ENCODE data around the gene POU2AF2. TPM values are rescaled to one million over a fixed set of nuclear protein-coding genes. Genes with fewer than 3 reads are reported as not detected.

Gene POU2AF2
- polyA plus RNA-seq, 1 donor from 2014 or later: not detected

DNA sequence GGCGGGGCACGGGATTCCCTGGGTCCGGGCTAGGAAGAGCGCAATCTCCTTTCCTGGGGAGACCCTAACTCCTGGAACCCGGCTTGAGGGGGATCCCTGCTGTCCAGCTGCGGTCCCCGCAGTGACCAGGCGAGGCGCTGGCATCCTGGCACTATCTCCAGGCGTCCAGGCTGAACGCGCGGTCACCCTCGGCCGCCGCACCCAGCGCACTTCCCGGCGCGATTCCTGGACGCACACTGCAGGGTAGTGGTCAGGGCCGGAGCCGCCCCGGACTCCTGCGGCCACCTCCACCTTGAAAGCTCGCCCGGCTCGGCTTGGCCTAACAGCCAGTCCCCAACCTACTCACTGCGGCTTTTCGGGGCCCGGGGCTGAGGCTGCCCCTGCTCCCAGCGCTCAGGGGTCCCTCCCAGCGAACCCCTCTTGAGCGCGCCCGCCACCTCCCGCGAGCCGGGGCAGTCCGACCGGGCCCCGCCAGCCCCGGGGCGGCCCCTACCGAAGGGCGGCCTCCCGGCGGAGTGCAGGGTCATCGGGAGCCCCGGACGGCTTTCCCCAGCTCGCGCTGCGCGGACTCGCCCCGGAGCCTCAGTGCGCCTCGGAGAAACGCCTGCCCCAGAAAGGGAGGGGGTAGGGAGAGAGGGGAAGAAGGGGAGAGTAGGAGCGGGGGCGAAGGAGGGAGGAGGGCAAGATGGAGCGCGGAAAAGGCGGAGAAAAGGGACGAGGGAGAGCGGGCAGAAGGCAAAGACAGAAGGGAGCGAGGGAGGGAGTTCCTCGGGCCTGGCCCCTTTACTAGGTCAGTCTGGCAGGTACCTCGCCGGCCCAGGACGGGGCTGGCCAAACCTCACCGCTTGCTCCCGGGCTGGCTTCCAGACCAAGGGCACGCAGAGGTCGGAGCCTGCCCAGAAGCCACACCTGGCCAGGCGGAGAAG lies 53.8 kb downstream of the POU2AF2 start:
- TF ChIP-seq EP300 (conservative IDR thresholded peaks at IDR 0.05; ENCODE audit: poor library complexity, severe bottlenecking) (no peak), POLR2AphosphoS5 (IDR thresholded peaks at IDR 0.05) (no peak)
- TF ChIP-seq, protein P1, sequence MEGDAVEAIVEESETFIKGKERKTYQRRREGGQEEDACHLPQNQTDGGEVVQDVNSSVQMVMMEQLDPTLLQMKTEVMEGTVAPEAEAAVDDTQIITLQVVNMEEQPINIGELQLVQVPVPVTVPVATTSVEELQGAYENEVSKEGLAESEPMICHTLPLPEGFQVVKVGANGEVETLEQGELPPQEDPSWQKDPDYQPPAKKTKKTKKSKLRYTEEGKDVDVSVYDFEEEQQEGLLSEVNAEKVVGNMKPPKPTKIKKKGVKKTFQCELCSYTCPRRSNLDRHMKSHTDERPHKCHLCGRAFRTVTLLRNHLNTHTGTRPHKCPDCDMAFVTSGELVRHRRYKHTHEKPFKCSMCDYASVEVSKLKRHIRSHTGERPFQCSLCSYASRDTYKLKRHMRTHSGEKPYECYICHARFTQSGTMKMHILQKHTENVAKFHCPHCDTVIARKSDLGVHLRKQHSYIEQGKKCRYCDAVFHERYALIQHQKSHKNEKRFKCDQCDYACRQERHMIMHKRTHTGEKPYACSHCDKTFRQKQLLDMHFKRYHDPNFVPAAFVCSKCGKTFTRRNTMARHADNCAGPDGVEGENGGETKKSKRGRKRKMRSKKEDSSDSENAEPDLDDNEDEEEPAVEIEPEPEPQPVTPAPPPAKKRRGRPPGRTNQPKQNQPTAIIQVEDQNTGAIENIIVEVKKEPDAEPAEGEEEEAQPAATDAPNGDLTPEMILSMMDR (IDR thresholded peaks at IDR 0.05; ENCODE audit: poor library complexity, severe bottlenecking): peak; percentile 68
- no peak overlapping the region for H3K27ac ChIP-seq (ENCODE audit: low read length)

DNA sequence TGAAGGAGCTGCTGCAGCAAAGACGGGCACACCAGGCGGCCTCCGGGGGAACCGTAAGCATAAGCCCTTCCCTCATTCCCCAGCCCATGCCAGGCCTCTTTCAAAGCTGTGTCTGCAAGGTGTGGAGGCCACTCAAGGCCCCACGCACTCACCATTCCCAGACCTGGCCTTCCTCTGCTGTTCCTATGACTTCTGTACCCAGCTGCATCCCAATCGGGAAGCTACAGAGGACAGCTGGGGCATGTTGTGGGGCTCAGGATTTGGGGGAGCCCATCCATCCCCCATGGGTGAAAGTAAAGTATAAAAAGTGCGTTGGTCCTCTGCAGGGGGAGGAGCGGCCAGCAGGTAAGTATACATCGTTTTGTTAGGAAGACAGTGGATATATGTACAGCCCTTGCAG lies 55.0 kb downstream of the POU2AF2 start:
- Histone ChIP-seq H3K9me2 (ENCODE audit: insufficient read depth, low read length) (no peaks in the 10 kb centered on the region), H3K4me3 (ENCODE audit: low read length) (no peak overlapping the region), H4K20me1 (ENCODE audit: insufficient read depth) (no peaks in the 10 kb centered on the region), H3K27me3 (ENCODE audit: insufficient read depth, low read depth, low read length) (peaks cover 33% of the 10 kb centered on the region), H3F3A (ENCODE audit: insufficient read depth, low read length, poor library complexity, severe bottlenecking) (no peaks in the 10 kb centered on the region), H3K27ac (ENCODE audit: low read length) (no peak overlapping the region), H3K9me3 (ENCODE audit: low read length) (no peaks in the 10 kb centered on the region), H3K36me3 (ENCODE audit: insufficient read depth, low read length) (no peaks in the 10 kb centered on the region), H3K4me2 (ENCODE audit: low read length) (no peak overlapping the region), H2AFZ (ENCODE audit: low read depth, low read length) (no peak overlapping the region), H3K9ac (ENCODE audit: low read length) (no peak overlapping the region), H3K79me2 (replicated peaks; ENCODE audit: insufficient read depth, low read length) (no peaks in the 10 kb centered on the region)
- TF ChIP-seq TAF1 (IDR thresholded peaks at IDR 0.05; ENCODE audit: low read depth) (no peak), SMC3 (conservative IDR thresholded peaks at IDR 0.05; ENCODE audit: poor library complexity) (no peak), EP300 (conservative IDR thresholded peaks at IDR 0.05; ENCODE audit: poor library complexity, severe bottlenecking) (no peak), POLR2AphosphoS5 (IDR thresholded peaks at IDR 0.05) (no peak), EZH2 (IDR thresholded peaks at IDR 0.05; ENCODE audit: borderline replicate concordance, insufficient read depth, low read length, poor library complexity, severe bottlenecking) (no peak), MXI1 (conservative IDR thresholded peaks at IDR 0.05; ENCODE audit: poor library complexity, severe bottlenecking) (no peak), RAD21 (conservative IDR thresholded peaks at IDR 0.05) (no peak)
- TF ChIP-seq, protein P2, sequence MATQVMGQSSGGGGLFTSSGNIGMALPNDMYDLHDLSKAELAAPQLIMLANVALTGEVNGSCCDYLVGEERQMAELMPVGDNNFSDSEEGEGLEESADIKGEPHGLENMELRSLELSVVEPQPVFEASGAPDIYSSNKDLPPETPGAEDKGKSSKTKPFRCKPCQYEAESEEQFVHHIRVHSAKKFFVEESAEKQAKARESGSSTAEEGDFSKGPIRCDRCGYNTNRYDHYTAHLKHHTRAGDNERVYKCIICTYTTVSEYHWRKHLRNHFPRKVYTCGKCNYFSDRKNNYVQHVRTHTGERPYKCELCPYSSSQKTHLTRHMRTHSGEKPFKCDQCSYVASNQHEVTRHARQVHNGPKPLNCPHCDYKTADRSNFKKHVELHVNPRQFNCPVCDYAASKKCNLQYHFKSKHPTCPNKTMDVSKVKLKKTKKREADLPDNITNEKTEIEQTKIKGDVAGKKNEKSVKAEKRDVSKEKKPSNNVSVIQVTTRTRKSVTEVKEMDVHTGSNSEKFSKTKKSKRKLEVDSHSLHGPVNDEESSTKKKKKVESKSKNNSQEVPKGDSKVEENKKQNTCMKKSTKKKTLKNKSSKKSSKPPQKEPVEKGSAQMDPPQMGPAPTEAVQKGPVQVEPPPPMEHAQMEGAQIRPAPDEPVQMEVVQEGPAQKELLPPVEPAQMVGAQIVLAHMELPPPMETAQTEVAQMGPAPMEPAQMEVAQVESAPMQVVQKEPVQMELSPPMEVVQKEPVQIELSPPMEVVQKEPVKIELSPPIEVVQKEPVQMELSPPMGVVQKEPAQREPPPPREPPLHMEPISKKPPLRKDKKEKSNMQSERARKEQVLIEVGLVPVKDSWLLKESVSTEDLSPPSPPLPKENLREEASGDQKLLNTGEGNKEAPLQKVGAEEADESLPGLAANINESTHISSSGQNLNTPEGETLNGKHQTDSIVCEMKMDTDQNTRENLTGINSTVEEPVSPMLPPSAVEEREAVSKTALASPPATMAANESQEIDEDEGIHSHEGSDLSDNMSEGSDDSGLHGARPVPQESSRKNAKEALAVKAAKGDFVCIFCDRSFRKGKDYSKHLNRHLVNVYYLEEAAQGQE (IDR thresholded peaks at IDR 0.05; ENCODE audit: borderline replicate concordance): no peak
- TF ChIP-seq, protein P1 (IDR thresholded peaks at IDR 0.05; ENCODE audit: poor library complexity, severe bottlenecking): no peak

More for the DNA sequence above, 53.8 kb downstream of the POU2AF2 start:
- no peaks in the 10 kb centered on the region for H3K9me3 ChIP-seq (ENCODE audit: low read length)
- peak overlapping the region; percentile 76 for H3K4me3 ChIP-seq (ENCODE audit: low read length)
- no peak overlapping the region for H2AFZ ChIP-seq (ENCODE audit: low read depth, low read length)
- H4K20me1 ChIP-seq (ENCODE audit: insufficient read depth): no peaks in the 10 kb centered on the region
- H3K79me2 ChIP-seq (replicated peaks; ENCODE audit: insufficient read depth, low read length): no peaks in the 10 kb centered on the region
- H3K9me2 ChIP-seq (ENCODE audit: insufficient read depth, low read length): no peaks in the 10 kb centered on the region
- peak overlapping the region; percentile 48 for H3K4me2 ChIP-seq (ENCODE audit: low read length)
- H3K27me3 ChIP-seq (ENCODE audit: insufficient read depth, low read depth, low read length): peaks cover 33% of the 10 kb centered on the region
- no peaks in the 10 kb centered on the region for H3F3A ChIP-seq (ENCODE audit: insufficient read depth, low read length, poor library complexity, severe bottlenecking)
- no peaks in the 10 kb centered on the region for H3K36me3 ChIP-seq (ENCODE audit: insufficient read depth, low read length)
- H3K9ac ChIP-seq (ENCODE audit: low read length): peak overlapping the region; percentile 44
